GM19467 (cell line): ENCODE data around the gene PRKCE.
A peak's percentile ranks its signal among the peaks of the same experiment; 100 is the strongest.

Source experiments
- ATAC-seq: cut with Tn5 transposase; IDR thresholded peaks from one replicate; pipeline ENCODE4 v1.9.1; 2021; ENCODE audit warnings: mild to moderate bottlenecking, moderate library complexity; ENCODE audit not compliant: unreplicated experiment

PRKCE gene

GRCh38 chr2:45826884-45827635 lies 175.6 kb downstream of the PRKCE start:
- ATAC-seq: no peak

DNA sequence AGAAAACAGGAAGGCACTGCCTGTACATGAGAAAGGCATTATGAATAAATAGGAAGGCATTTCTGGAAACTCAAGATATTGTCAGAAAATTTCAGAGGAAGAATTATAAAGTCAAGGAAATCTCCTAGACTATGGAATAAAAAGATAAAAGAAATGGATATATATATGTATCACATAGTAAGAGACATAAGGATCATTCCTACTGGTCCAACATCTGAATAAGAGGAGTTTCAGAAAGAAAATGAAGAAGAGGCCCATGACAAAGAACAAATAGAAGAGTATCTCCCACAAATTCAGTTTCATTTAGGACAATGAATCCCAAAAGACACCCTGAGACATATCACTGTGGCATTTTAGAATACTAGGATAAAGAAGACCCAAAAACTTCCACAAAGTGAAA lies 178.8 kb downstream of the PRKCE start:
- ATAC-seq: no peak

DNA sequence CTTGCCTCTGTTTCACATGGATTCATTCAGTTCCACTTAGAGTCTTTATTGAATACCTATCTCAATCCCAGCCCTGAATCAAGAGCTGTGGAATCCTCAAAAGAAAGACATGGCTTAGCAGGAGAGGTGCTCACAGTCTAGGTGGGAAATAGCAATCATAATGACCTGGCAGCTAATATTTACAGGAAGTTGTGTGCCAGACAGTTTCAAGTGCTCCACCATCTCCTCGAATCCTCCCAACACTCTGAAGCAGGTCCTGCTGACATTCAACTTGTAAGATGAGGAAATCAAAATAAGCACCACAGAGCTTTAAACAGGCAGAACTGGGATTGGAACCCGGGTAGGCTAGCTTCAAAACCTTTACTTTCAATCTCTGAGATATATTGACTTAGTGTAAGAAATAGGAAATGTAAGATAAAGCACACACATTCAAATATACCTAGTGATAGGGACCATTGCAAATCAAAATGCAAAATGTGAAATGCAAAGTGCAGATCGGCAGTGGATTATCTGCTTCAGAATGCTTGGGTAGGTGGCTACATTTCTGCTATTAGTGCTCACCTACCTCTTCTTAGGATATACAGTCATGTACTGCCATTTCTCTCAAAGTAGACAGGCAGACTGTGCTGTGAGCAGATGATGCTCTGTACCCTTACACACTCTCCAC lies 182.0 kb downstream of the PRKCE start:
- ATAC-seq: no peak

GRCh38 chr2:45833968-45834344 lies 182.5 kb downstream of the PRKCE start:
- peak; percentile 67 for ATAC-seq

DNA sequence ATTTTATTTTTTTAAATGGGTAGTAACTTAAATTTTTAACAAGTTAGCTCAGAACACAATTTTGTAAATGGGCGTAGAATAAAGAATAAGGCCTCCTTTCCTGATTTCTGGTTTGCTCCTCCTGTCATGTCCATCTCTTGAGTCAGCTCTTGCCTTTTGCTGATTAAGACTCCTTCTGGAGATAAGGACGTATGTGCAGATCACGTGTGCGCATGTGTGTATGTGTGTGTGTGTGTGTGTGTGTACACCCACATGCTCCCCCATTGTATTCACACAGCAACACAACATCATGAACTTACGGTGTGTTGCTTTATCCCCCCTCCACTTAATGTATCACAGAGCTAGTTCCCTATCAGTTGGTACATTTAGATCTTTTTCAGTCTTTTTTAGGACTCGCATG lies 182.9 kb downstream of the PRKCE start:
- ATAC-seq: no peak

DNA sequence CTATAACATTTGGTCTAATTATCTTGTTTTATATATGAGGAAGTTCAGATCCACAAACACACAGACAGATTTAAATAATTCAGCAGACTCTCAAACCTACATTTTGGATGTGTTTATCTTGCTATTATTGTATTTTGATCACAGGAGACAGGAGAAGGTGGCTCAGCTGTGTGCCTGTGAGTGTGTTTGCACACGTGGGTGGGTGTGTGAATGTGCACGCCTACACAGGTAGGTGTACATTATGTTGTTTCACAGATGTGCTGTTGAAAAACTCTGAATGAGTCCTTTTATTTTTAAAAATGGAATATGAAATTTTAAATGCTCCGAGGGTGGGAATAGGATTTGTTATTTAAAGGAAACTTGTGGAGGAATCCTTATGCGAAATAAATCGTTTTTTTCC lies 183.4 kb downstream of the PRKCE start:
- ATAC-seq: no peak

DNA sequence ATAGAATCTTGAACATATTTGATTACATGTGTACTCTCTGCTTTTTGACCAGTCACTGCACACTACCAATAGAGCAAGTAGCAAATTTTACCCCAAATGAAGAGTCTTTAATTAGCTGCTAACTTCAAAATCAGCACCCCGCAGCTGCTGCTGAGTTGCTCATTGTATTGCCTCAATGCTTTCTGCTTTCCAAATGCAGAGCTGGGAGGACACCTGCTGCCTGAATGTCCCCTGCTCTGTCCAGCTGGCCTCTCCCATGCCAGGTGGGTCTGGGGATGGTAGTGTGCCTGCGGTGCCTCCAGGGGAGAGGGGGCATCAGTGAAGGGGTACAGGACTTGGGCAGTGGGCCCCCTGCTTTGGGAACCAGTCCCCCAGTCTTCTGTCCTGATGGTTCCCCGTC lies 184.8 kb downstream of the PRKCE start:
- no peak for ATAC-seq

GRCh38 chr2:45836740-45837139 lies 185.3 kb downstream of the PRKCE start:
- ATAC-seq: no peak

GRCh38 chr2:45837812-45838341 lies 186.4 kb downstream of the PRKCE start:
- no peak for ATAC-seq

GRCh38 chr2:45839508-45840251 lies 188.2 kb downstream of the PRKCE start:
- ATAC-seq: no peak

GRCh38 chr2:45840481-45840880 lies 189.0 kb downstream of the PRKCE start:
- ATAC-seq: no peak

- ATAC-seq: no peak
Observed at GRCh38 chr2:45841752-45842407, 190.4 kb downstream of the PRKCE start.

DNA sequence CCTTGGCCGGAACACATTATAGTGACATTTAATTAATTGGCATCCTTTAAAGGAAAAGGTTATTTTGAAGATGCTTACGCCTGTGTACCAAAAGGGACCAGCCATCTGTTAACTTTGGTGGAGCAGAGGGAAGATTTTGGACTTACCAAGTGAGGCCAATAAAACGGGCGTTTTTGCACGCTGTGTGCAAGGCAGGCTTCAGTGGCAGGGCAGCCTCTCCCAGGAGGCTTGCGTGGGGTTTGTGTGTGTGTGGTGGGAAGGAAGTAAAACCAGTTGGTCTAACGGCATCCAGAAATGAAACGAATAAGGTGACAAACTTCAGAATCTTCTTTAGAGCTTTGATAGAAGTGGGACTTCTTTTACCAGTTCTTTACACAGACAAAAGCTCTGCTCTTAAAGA lies 191.7 kb downstream of the PRKCE start:
- ATAC-seq: no peak

DNA sequence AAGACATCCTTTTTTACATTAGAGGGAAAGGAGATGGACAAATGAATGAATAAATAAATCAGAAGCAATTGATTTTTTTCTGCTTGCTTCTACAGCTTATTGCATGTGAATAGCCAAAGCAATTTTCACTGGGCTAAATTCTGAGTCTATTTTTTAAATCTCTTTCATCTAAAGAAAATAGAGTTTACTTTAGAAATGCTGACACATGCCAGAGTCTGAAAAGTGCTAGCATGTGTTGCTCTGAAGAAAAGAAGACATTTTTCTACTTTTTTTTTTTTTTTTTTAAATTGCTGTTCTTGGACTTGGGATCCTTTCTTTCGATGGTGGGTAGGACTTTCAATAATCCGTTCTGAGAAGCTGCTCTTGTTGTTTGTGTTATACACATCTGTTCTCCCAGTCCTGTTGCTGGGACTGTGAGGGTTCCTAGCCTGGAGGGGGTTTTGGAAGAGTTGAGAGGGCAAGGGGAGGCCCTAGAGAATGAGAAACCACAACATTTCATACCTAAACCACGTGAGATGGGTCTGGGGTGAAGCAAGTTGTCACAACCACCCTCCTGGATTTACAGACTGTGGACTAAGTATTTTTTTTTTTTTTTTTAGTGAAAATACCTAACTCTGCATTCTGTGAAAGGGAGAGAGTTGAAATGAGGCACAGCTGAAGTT lies 193.5 kb downstream of the PRKCE start:
- ATAC-seq: no peak

DNA sequence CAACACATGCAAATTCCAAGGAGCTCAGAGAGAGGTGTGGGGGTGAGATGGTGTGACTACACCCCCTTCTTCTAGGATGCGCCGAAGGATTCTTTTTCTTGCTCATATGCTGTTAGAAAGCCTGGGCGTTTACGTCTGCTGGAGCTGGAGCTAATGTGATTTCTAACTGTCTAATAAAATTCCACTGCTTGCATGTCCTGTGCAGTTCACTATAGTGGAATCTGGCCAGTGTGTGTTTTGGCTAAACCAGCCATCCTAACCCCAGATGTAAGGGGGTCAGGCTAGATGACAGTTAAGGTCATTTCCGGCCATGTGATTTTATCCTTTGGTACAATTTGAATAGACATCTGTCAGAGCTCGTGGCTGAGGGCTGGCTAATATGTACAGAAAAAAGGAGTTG lies 194.1 kb downstream of the PRKCE start:
- no peak for ATAC-seq

DNA sequence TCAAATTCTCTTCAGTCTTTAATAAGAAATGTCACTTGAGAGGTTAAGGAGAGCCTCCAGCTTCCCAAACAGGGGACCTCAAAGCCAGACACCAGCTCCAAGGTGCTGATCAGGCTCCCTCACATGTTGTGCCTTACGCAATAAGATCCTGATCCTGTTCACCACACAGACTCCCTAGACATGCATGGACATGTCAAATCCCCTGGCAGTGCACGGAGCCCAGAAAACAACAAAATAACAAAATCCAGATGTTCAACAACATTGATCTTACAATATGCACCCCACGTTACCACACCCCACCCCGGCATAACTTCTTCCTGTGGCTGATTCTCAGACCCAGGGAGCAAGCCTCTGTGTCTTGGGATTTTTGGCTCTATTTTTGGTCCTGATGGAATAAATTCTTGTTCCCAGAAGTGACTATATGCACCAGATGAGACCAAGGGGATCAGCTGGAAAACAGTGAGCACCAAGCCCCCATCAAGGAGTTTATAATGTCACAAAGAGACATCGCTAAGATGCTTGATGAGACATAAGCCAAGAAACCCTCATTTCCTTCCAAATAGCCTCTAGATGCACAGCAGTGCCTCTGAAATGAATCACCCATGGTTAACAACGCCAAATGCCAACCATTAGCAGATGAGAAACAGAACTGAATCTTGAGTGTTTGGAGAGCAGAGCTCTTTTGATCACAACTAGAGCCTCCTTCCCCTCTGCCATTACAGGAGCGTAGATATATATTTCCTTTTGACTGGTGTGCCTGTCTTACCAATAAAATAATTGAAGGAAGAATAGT lies 198.2 kb downstream of the PRKCE start:
- no peak for ATAC-seq

DNA sequence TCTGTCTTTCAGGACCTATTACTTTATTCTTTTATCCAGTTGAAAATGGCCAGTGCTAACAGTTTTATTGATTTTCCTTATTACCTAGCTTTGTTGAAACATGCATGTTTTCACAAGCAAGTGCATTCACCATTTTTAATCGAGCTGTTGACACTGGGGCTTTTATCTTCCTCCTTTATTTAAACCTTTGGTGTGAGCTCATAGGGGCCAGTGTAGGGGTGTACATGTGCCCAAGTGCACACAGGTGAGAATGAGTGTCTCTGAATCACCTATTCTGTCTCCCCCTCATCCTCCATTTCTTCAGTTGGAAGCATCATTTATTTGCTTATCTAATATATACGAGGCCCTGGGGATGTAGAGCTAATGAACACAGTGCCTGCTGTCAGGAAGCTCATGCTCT lies 199.1 kb downstream of the PRKCE start:
- ATAC-seq: no peak

DNA sequence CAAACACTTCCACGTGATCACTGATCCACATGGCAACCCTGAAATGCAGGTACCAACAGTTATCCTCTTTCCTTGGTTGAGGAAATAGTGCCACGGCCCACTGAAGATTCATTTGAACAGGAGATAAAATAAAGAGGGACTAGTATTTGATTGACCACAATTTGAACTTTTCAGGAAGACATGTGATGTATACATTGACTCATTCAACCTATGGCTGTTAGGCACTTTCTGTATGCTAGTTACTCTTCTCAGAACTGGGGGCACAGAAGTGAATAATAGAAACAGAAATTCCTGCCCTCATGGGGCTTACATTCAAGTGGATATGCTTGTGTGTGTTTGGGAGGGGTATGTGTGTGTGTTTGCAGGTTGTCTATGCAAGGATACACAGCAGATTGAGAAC lies 199.6 kb downstream of the PRKCE start:
- ATAC-seq: no peak

DNA sequence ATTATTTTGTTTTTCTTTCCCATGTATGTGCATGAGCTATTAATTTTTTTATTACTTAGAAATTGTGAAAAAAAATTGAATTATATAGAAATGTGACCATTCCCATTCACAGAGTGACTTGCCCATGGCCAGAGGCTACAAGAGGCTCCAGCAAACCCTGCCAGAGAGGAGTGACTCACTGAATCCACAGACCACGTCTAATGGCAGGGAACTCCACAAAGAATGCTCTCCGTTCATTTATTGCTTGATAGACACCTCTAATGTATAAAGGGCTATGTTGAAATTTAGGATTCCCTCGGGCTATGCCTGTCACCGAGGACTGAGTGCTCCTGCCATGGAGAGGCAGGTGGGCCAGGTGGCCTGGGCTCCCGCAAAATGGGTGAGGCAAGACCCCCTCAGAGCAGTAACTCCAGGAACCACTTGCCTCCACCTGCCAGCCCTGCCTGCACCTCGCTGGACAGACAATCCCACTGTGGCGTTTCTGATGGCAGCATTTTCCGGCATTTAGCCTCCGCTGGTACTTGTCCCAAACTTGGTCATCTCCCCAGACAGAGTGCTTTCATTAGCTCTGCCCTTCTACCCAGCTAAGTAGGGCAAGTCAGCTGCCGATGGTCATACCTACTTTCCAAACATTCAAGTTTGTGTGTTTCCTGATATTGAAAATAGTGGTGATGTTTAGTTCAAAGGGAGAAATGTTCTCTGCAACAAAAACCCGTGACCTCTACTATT lies 200.3 kb downstream of the PRKCE start:
- no peak for ATAC-seq
